H9 (cell line): Measurements from ENCODE around the gene PPP1R7. TPM values are rescaled to one million over a fixed set of nuclear protein-coding genes. Genes with fewer than 3 reads are reported as not detected.

Experiments used
- DNase-seq: peaks from one replicate; pipeline ENCODE4 v3.0.0-alpha.2; 2017
- H2AFZ ChIP-seq: one replicate; pipeline ENCODE4 v1.6.1; 2013; ENCODE audit warnings: mild to moderate bottlenecking, low read length, control low read depth, moderate library complexity
- H2AK5ac ChIP-seq: 2 replicates; pipeline ENCODE4 v1.6.1; 2013; ENCODE audit warnings: low read length, control low read depth, mixed read lengths; ENCODE audit not compliant: insufficient read length
- H2BK120ac ChIP-seq: one replicate; pipeline ENCODE4 v1.6.1; 2013; ENCODE audit warnings: low read depth, mild to moderate bottlenecking, low read length, control low read depth, inconsistent platforms; ENCODE audit not compliant: poor library complexity, severe bottlenecking
- H2BK12ac ChIP-seq: 2 replicates; pipeline ENCODE4 v1.6.1; 2013; ENCODE audit warnings: low read length, control low read depth, mixed read lengths, low read depth; ENCODE audit not compliant: insufficient read length
- H2BK15ac ChIP-seq: 2 replicates; pipeline ENCODE4 v1.6.1; 2013; ENCODE audit warnings: low read depth, low read length, control low read depth
- H2BK20ac ChIP-seq: one replicate; pipeline ENCODE4 v1.6.1; 2013; ENCODE audit warnings: low read depth, mild to moderate bottlenecking, low read length, control low read depth, inconsistent platforms; ENCODE audit not compliant: poor library complexity, severe bottlenecking
- H2BK5ac ChIP-seq: 2 replicates; pipeline ENCODE4 v1.6.1; 2013; ENCODE audit warnings: low read length, control low read depth, mixed read lengths; ENCODE audit not compliant: insufficient read length
- H3K14ac ChIP-seq: 2 replicates; pipeline ENCODE4 v1.6.1; 2013; ENCODE audit warnings: low read length, control low read depth; ENCODE audit not compliant: insufficient read depth
- H3K18ac ChIP-seq: 2 replicates; pipeline ENCODE4 v1.6.1; 2013; ENCODE audit warnings: low read depth, mild to moderate bottlenecking, mixed read lengths, low read length, control low read depth; ENCODE audit not compliant: insufficient read length
- H3K23ac ChIP-seq: 2 replicates; pipeline ENCODE4 v1.6.1; 2013; ENCODE audit warnings: low read length, control low read depth, mixed read lengths, low read depth; ENCODE audit not compliant: insufficient read length
- H3K23me2 ChIP-seq: 2 replicates; pipeline ENCODE4 v1.6.1; 2013; ENCODE audit warnings: low read depth, mild to moderate bottlenecking, mixed read lengths, low read length, control low read depth; ENCODE audit not compliant: insufficient read length, poor library complexity, severe bottlenecking
- H3K27ac ChIP-seq: 2 replicates; pipeline ENCODE4 v1.5.1; 2013; ENCODE audit warnings: low read length, control low read depth, mixed read lengths, low read depth; ENCODE audit not compliant: insufficient read length
- H3K27me3 ChIP-seq: 2 replicates; pipeline ENCODE4 v1.6.1; 2013; ENCODE audit warnings: low read length, control low read depth, inconsistent platforms; ENCODE audit not compliant: insufficient read depth
- H3K4ac ChIP-seq: 2 replicates; pipeline ENCODE4 v1.6.1; 2013; ENCODE audit warnings: low read depth, mild to moderate bottlenecking, control low read depth, inconsistent platforms, low read length, moderate library complexity
- H3K4me1 ChIP-seq: 2 replicates; pipeline ENCODE4 v1.6.1; 2013; ENCODE audit warnings: low read length, control low read depth, inconsistent platforms; ENCODE audit not compliant: insufficient read depth
- H3K4me2 ChIP-seq: 2 replicates; pipeline ENCODE4 v1.6.1; 2013; ENCODE audit warnings: low read length, control low read depth, mixed read lengths; ENCODE audit not compliant: insufficient read length, insufficient read depth
- H3K56ac ChIP-seq: 2 replicates; pipeline ENCODE4 v1.6.1; 2013; ENCODE audit warnings: low read depth, mild to moderate bottlenecking, mixed read lengths, low read length, control low read depth; ENCODE audit not compliant: insufficient read length
- H3K79me1 ChIP-seq: 2 replicates; pipeline ENCODE4 v1.6.1; 2013; ENCODE audit warnings: low read depth, mild to moderate bottlenecking, moderate library complexity, low read length, control low read depth, inconsistent platforms; ENCODE audit not compliant: insufficient read depth, poor library complexity, severe bottlenecking
- H3K79me2 ChIP-seq: 2 replicates; pipeline ENCODE4 v1.6.1; 2013; ENCODE audit warnings: low read length, control low read depth, inconsistent platforms; ENCODE audit not compliant: insufficient read depth
- H3K9ac ChIP-seq: 2 replicates; pipeline ENCODE4 v1.6.1; 2013; ENCODE audit warnings: low read length, control low read depth, mixed read lengths; ENCODE audit not compliant: insufficient read length; ENCODE audit errors: extremely low read depth
- H3K9me3 ChIP-seq: one replicate; pipeline ENCODE4 v1.6.1; 2013; ENCODE audit warnings: low read depth, low read length, inconsistent platforms; ENCODE audit not compliant: control insufficient read depth
- H3T11ph ChIP-seq: one replicate; pipeline ENCODE4 v1.6.1; 2013; ENCODE audit warnings: mild to moderate bottlenecking, low read length, control low read depth, inconsistent platforms
- H4K20me1 ChIP-seq: one replicate; pipeline ENCODE4 v1.6.1; 2013; ENCODE audit not compliant: control insufficient read depth, insufficient read length, insufficient read depth
- H4K5ac ChIP-seq: 2 replicates; pipeline ENCODE4 v1.6.1; 2013; ENCODE audit warnings: low read depth, mild to moderate bottlenecking, mixed read lengths, low read length, control low read depth; ENCODE audit not compliant: insufficient read length
- H4K8ac ChIP-seq: replicated peaks from 2 replicates; pipeline ENCODE4 v1.6.1; 2013; ENCODE audit warnings: low read length, control low read depth, mixed read lengths, low read depth; ENCODE audit not compliant: insufficient read length
- H4K91ac ChIP-seq: 2 replicates; pipeline ENCODE4 v1.6.1; 2013; ENCODE audit warnings: low read depth, mild to moderate bottlenecking, moderate library complexity, mixed read lengths, low read length, control low read depth; ENCODE audit not compliant: insufficient read length
- H3K27ac Mint-ChIP-seq, 3 experiments: 2 replicates in 2 of 3; 3 replicates in 1 of 3; pipeline ENCODE4 v1.8.0; 2020 to 2021; ENCODE audit warnings: mixed read lengths in 3 of 3, mild to moderate bottlenecking in 1 of 3, moderate library complexity in 1 of 3
- H3K27me3 Mint-ChIP-seq: 2 replicates; pipeline ENCODE4 v1.8.0; 2021; ENCODE audit warnings: low read depth, mild to moderate bottlenecking, moderate library complexity, mixed read lengths
- H3K36me3 Mint-ChIP-seq, 3 experiments: 2 replicates in 2 of 3; 3 replicates in 1 of 3; pipeline ENCODE4 v1.8.0; 2020 to 2021; ENCODE audit warnings: low read depth in 3 of 3, mixed read lengths in 3 of 3; ENCODE audit not compliant: insufficient read depth in 1 of 3
- H3K4me1 Mint-ChIP-seq, 2 experiments: 2 replicates each; pipeline ENCODE4 v1.8.0; 2020; ENCODE audit warnings: mixed read lengths in 2 of 2
- H3K4me3 Mint-ChIP-seq, 2 experiments: 2 replicates in 1 of 2; 3 replicates in 1 of 2; pipeline ENCODE4 v1.8.0; 2020 to 2021; ENCODE audit warnings: mild to moderate bottlenecking in 2 of 2, mixed read lengths in 2 of 2, moderate library complexity in 1 of 2
- H3K9me3 Mint-ChIP-seq, 2 experiments: 2 replicates in 1 of 2; 3 replicates in 1 of 2; pipeline ENCODE4 v1.8.0; 2020; ENCODE audit warnings: mild to moderate bottlenecking in 2 of 2, mixed read lengths in 2 of 2, moderate library complexity in 1 of 2
- CTCF ChIP-seq: fragments of 200-600 bp; sonication (generic); conservative IDR thresholded peaks from 3 replicates; pipeline ENCODE4 v1.8.0; 2021; ENCODE audit warnings: antibody characterized with exemption, mild to moderate bottlenecking
- WGBS: extraction: QIAGEN DNeasy Blood & Tissue Kit; methylation state at CpG from one replicate; pipeline ENCODE4 v1.1.7; 2013; ENCODE audit warnings: missing lambda C conversion rate, low lambda C conversion rate, mixed read lengths; ENCODE audit not compliant: insufficient read length; ENCODE audit errors: extremely low coverage; 5-methylcytosine and 5-hydroxymethylcytosine counted together
- total RNA-seq: library from RNA; stranded (reverse); gene quantifications from 2 replicates; pipeline ENCODE4 v1.2.1, GENCODE V29; 2021

Gene PPP1R7
- total RNA-seq, 1 experiment from 2014 or later, result 60.2 TPM

DNA sequence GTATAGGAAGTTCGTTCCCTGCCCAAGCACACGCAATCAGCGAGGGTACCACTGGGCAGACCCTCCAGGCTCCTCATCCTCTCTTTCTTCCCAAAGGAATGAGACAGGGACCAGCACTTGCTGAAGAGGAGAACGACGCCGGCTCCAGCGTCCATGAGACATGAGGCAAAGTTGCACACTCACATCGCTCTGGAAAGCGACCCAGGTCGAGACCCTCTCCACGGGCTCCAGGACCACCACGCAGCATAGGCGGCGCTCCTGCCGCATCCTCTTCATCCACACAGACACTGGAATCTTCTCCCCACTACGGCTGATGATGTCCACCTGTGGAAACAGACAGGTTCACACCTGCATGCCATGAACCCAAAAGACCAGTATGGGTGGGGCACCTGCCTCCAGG lies 11.8 kb upstream of the PPP1R7 start:
- H3K36me3 Mint-ChIP-seq, result peaks cover 18 to 80% (median 62%) of the 10 kb centered on the region in 3 experiments
- no peaks in the 10 kb centered on the region for H4K20me1 ChIP-seq
- no CpG with 5 or more reads among the region's 16 CpGs for WGBS

More for the DNA sequence above, 11.8 kb upstream of the PPP1R7 start:
- Histone ChIP-seq H3K27ac (no peak overlapping the region), H3K4ac (no peak overlapping the region), H3K14ac (no peak overlapping the region), H3K9me3 (no peaks in the 10 kb centered on the region), H4K8ac (no peak overlapping the region), H2BK20ac (no peak overlapping the region), H3K27me3 (no peaks in the 10 kb centered on the region), H3K56ac (no peak overlapping the region), H3K23me2 (no peaks in the 10 kb centered on the region), H3K79me2 (no peaks in the 10 kb centered on the region), H3T11ph (no peak overlapping the region), H2AFZ (no peak overlapping the region), H4K5ac (no peak overlapping the region), H3K4me2 (no peak overlapping the region), H3K79me1 (no peaks in the 10 kb centered on the region), H2BK15ac (no peak overlapping the region), H4K91ac (no peak overlapping the region), H2AK5ac (no peak overlapping the region), H2BK12ac (no peak overlapping the region), H3K18ac (no peak overlapping the region), H3K23ac (no peak overlapping the region), H2BK120ac (no peak overlapping the region), H2BK5ac (no peak overlapping the region), H3K9ac (no peak overlapping the region), H3K4me1 (no peaks in the 10 kb centered on the region)
- Mint-ChIP-seq H3K4me3 (no peak overlapping the region; a peak in 1 of 5 replicates), H3K27me3 (no peaks in the 10 kb centered on the region), H3K9me3 (no peaks in the 10 kb centered on the region), H3K4me1 (no peaks in the 10 kb centered on the region), H3K27ac (no peak overlapping the region)
- TF ChIP-seq CTCF, result no peak
- DNase-seq, result no peak
